Hematopoietic multipotent progenitor cell treated with erythropoietin and hydrocortisone succinate and interleukin-3 and kit ligand, for 17 days (in vitro differentiated cells): Measurements from ENCODE around the gene FBXW7.
A peak's percentile ranks its signal among the peaks of the same experiment; 100 is the strongest.
"Not testable (repeated sequence)": the region's sequence is repeated elsewhere in the genome, so short reads cannot be mapped to it uniquely, and the experiment has no call there.

Experiments used
- DNase-seq: peaks from one replicate; pipeline ENCODE4 v3.0.0-alpha.2; 2015; ENCODE audit warnings: low spot score

Gene FBXW7

DNA sequence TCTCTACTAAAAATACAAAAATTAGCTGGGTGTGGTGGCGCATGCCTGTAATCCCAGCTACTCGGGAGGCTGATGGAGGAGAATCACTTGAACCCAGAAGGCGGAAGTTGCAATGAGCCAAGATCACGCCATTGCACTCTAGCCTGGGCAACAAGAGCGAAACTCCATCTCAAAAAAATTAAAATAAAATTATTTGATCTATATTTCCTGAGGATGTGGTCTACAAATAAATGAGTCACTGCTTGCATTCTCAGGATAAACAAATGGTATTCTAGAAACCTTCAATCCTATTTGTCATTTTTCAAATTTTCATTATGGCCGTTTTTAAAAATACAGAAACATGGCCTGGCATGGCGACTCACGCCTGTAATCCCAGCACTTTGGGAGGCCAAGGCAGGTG, 8.6 kb upstream of the FBXW7 start:
- DNase-seq: not testable (repeated sequence)

GRCh38 chr4:152540941-152541340, 5.0 kb upstream of the FBXW7 start:
- DNase-seq: no peak

- no peak for DNase-seq
Observed at GRCh38 chr4:152540293-152540674, 4.4 kb upstream of the FBXW7 start.

DNA sequence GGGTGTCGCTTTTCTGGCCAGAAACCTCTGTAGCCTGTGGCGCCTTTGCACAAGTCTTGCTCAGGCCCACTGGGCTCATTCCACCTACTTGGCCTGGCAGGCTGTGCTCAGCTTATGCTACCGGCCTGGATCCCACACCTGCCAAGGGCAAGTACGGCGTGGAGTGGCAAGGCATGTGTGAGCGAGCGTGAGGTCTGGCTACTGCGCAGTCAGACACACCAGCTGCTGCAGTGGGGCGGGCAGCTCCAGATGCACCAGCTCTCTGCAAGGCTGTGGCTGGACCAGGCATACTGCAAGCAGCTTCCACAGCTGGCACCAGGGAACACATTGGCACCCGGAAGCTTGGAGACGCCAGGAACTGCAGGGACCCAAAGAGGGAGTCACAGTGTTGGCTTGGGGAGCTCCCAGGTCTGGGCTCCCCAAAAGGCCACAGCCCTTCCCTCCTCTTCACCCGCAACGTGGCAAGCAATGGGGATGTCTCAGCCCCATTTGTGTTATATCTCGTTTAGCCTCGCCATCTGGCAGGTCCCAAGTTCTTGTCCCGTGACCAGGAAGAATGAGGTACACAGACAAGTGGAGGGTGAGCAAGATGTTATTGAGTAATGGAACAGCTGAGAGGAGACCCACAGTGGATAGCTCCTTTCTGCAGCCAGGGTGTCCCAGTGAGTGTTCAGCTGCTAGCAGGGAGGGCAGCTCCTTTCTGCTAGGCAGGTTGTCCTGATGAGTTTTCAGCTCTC, 3.8 kb upstream of the FBXW7 start:
- DNase-seq: no peak

GRCh38 chr4:152537881-152538280, 2.0 kb upstream of the FBXW7 start:
- no peak for DNase-seq

DNA sequence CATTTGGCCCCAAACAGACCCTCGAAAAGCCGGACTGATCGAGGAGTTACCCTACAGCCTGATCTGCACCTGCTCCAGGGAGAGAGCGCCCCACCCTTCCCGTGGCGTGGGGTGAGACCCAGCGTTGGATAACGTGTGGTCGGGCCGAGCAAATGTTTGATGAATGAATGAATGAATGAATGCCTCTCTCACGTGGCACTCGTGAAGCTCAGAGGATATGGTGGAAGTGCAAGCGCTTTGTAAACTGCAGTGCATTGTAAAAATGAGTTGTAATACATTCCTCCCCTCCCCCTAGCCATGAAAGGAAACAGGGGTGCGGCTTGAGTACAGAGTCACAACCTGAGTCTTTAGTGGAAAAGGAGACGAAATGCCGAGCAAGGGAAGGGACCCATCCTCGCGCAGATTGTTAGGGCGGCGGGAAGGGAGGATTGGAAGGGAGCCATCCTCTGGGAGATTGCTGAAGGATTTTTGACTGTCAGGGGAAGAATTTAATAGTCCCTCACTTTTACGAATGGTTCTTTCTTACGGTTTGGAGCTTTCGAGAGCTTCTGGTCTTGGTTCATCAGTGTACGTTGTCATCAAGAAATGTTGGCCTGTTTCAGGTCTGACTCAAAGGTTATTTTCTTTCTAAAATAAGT, 772 bp upstream of the FBXW7 start:
- DNase-seq: no peak

DNA sequence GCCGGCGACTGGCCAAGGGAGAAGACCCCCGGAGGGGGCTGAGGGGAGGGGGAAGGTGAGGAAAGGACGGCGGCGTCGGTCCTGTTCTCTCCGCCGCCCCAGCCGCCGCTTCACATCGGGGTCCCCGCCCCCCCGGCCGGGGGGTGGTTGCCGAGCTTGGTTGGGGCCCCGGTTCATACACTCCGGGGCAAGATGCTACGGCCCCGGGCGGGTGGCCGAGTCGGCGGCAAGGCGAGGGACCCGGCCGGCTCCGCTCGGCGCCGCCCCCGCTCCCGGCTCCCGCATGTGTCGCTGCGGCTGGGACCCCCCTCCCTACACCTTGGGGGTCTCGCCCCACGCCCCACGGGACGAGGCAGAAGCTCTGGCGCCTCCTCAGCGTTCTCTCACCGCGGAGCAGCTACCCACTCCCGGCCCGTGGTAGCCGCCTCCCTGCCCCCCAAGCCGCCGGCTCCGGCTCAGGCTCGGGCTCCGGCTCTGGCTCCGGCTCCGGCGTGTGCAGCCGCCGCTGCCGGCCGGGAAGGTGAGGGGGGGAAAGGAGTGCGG, 461 bp downstream of the FBXW7 start:
- peak; percentile 29 for DNase-seq

- DNase-seq: peak; percentile 46
Observed at GRCh38 chr4:152534541-152535359, 1.1 kb downstream of the FBXW7 start.

DNA sequence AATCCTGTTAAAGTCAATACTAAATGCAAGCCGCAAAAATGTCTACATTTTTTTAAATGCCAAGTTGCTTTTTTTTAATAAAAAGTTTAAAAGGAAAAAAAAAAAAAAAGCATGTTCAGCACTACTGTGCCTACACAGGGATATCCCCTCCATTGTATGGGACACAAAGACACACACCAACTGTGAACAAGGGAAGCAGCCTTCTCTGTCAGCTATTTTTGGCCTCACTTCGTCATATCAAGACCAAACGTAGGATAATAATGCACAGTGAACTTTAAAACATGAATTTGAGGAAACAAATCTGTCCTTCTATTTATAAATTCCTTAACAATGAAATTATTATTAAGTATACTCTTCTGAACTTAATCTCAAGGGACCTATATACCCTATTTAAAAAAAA, 4.4 kb downstream of the FBXW7 start:
- no peak for DNase-seq

DNA sequence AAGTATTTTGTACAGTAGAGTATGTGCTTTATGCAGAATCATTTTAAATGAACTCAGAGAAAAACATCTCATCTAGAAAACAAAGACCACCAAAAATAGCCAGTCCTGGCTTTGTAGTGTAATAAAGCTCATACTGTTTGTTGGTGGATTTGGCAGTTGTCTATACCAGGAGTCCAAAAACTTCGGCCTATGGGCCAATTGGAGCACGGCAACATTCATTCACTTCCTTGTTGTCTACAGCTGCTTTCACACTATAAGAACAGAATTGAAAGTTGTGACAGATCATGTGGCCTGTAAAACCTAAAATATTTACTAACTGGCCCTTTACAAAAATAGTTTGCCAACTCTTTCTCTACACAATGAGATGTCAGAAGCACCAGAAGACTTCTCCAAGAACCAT, 5.3 kb downstream of the FBXW7 start:
- no peak for DNase-seq

- DNase-seq: no peak
Observed at GRCh38 chr4:152529880-152530279, 6.0 kb downstream of the FBXW7 start.

DNA sequence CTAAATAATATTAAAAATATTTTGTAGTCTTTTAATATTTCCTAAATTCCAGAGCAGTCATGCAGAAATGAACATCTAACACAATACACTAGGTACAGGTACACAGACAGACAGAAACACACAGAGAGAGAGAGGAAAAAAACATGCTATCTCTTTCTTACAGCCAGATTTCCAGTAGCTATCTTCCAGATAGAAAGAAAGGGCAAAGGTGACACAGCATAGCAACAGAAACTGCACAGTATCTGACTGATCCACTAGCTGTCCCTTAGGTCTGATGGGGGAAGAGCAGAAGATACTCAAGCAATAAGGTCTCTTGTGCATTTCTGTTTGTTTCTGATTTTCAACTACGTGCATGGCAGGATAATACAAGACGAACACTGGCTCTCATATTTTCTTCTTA, 7.8 kb downstream of the FBXW7 start:
- DNase-seq: no peak

- DNase-seq: no peak
Observed at GRCh38 chr4:152525878-152526277, 10.0 kb downstream of the FBXW7 start.

DNA sequence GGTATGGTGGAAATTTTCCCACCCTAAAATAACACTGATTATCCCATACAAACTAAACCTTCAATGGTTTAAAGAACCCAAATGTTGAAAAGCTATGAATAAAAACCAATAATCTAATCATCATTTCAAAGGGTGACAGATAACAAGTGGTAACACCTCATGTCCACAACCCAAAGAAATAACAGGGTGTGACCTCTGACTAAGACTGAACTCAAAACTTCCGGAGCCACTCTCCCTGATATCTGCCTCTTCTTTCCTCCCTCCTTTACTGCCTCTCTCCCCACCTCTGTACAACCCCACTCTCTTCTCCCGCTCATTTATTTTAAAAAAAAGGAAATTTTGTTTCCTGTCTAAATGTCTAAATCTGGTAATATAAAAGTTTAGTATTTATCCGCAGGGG, 11.5 kb downstream of the FBXW7 start:
- no peak for DNase-seq

DNA sequence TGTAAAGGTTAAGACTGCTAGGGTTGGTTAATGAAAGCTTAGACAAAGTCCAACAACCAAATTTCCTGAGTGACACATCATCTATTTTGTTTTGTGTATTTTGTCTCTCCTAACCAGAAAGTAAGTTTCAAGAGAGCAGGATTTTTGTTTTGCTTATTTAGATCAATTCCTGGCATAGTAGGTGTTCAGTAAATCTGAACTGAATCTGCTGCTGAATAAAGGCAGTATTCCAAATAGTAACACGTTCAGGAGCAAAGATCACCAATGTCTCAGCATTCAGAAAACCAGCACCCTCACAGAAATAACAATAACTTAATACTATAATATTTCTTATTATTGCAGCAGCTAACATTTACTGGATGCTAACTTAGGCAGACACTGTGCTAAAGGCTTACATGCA, 12.2 kb downstream of the FBXW7 start:
- DNase-seq: no peak

GRCh38 chr4:152522754-152523153, 13.1 kb downstream of the FBXW7 start:
- DNase-seq: no peak

- DNase-seq: no peak
Observed at GRCh38 chr4:152522245-152522644, 13.6 kb downstream of the FBXW7 start.

- DNase-seq: no peak
Observed at GRCh38 chr4:152516156-152516555, 19.7 kb downstream of the FBXW7 start.

DNA sequence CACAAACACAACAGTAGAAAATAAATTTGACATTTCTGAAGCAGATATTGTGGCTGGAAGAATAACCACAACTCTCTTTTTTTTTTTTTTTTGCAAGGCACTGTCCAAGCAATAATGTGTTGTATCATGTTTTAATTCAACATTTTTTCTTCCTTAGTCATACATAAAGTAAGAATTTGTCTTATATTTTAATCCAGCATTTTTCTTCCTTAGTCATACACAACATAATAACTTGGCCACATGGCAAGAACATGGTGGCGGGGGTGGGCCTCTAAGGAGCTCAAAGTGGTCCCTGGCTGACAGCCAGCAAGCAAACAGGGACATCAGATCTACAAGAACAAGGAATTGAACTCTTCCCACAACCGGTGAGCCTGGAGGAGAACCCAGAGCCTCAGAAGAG, 20.2 kb downstream of the FBXW7 start:
- DNase-seq: no peak

DNA sequence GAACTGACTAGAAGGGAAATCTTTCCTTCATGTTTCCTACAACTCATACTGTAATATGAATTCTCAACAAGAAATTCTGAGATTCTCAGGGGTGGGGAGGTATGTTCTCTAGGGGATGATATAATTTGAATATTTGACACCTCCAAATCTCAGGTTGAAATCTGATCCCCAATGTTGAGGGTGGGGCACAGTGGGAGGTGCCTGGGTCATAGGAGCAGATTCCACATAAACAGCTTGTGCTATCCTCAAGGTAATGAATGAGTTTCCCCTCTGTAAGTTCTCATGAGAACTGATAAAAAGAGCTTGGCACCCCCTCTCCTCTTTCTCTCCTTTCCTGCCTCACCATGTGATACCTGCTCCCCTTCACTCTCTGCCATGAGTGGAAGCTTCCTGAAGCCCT, 21.5 kb downstream of the FBXW7 start:
- DNase-seq: no peak

DNA sequence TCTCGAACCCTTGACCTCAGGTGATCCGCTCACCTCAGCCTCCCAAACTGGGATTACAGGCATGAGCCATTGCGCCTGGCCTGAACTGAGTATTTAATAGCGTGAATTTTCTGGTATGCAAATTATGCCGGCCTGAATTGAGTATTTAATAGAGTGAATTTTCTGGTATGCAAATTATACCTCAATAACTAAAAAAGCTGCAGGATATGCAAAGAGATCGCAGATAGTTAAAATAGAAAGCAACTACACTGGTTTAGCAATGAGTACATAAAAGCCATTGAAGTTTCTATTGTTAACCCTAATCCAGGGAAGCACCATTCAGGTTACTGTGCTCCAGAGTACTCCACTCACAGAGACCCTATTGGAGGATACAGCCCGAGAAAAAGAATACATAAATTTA, 22.8 kb downstream of the FBXW7 start:
- DNase-seq: no peak

DNA sequence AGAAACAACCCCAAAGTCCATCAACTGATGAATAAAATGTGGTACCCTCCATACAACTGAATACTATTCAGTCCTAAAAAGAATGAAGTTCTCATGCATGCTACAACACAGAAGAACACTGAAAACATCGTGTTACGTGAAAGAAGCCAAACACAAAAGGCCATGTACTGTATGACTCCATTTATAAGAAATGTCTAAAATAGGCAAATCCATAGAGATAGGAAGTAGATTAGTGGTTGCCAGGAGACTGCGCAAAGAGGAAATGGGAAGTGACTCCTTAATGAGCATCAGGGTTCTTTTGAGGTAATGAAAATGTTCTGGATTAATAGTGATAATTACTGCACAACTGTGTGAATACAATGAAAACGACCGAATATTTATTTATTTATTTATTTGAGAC, 23.4 kb downstream of the FBXW7 start:
- no peak for DNase-seq
